Keratinocyte (primary cell): Measurements from ENCODE around the gene GPAM. TPM values are rescaled to one million over a fixed set of nuclear protein-coding genes. Genes with fewer than 3 reads are reported as not detected.

Source experiments
- DNase-seq: peaks from one replicate; pipeline ENCODE4 v3.0.0-alpha.2; 2011; ENCODE audit warnings: low read depth, missing footprints, low spot score
- FAIRE-seq: peaks from 2 replicates; lab custom pipeline; 2011; peaks lifted over from hg19 to GRCh38; lab: Jason Lieb, UNC
- H2AFZ ChIP-seq: 2 replicates; pipeline ENCODE4 v1.6.0; 2012; ENCODE audit warnings: low read length, control low read depth, inconsistent platforms; ENCODE audit not compliant: control insufficient read depth
- H3K27ac ChIP-seq: 2 replicates; pipeline ENCODE4 v1.5.1; 2011; ENCODE audit warnings: low read length; ENCODE audit not compliant: control insufficient read depth, insufficient read depth
- H3K27me3 ChIP-seq: 3 replicates; pipeline ENCODE4 v1.6.0; 2011; ENCODE audit warnings: low read length; ENCODE audit not compliant: control insufficient read depth, insufficient read depth; ENCODE audit errors: extremely low read depth
- H3K36me3 ChIP-seq, 2 experiments: 2 replicates in 1 of 2; 3 replicates in 1 of 2; pipeline ENCODE4 v1.5.1; 2011; ENCODE audit warnings: low read length in 2 of 2, mild to moderate bottlenecking in 1 of 2; ENCODE audit not compliant: control insufficient read depth in 2 of 2, insufficient read depth in 2 of 2; ENCODE audit errors: extremely low read depth in 1 of 2
- H3K4me1 ChIP-seq: 3 replicates; pipeline ENCODE4 v1.5.1; 2011; ENCODE audit warnings: low read length; ENCODE audit not compliant: control insufficient read depth, insufficient read depth; ENCODE audit errors: extremely low read depth
- H3K4me2 ChIP-seq: 3 replicates; pipeline ENCODE4 v1.6.0; 2011; ENCODE audit warnings: low read depth, low read length; ENCODE audit not compliant: control insufficient read depth, insufficient read depth; ENCODE audit errors: extremely low read depth
- H3K4me3 ChIP-seq, 3 experiments: fragments of 200-600 bp in 1 of 3; sonication (generic) in 1 of 3; 2 replicates in 2 of 3; 3 replicates in 1 of 3; pipeline ENCODE4 v1.5.1; 2011 to 2016; ENCODE audit warnings: low read length in 3 of 3, mild to moderate bottlenecking in 3 of 3, control low read depth in 2 of 3, inconsistent platforms in 1 of 3, low read depth in 1 of 3, mixed read lengths in 1 of 3, mixed run types in 1 of 3, moderate library complexity in 1 of 3; ENCODE audit not compliant: control insufficient read depth in 2 of 3, insufficient read depth in 2 of 3; ENCODE audit errors: extremely low read depth in 1 of 3
- H3K79me2 ChIP-seq: 2 replicates; pipeline ENCODE4 v1.6.0; 2012; ENCODE audit warnings: low read length; ENCODE audit not compliant: control insufficient read depth, insufficient read depth
- H3K9ac ChIP-seq: 3 replicates; pipeline ENCODE4 v1.6.0; 2011; ENCODE audit warnings: low read length; ENCODE audit not compliant: control insufficient read depth, insufficient read depth; ENCODE audit errors: extremely low read depth
- H3K9me1 ChIP-seq: 3 replicates; pipeline ENCODE4 v1.6.0; 2011; ENCODE audit warnings: low read length; ENCODE audit not compliant: control insufficient read depth, insufficient read depth; ENCODE audit errors: extremely low read depth
- H3K9me3 ChIP-seq: 2 replicates; pipeline ENCODE4 v1.5.1; 2012; ENCODE audit warnings: low read depth, low read length; ENCODE audit not compliant: control insufficient read depth
- H4K20me1 ChIP-seq: 3 replicates; pipeline ENCODE4 v1.6.0; 2011; ENCODE audit warnings: low read length; ENCODE audit not compliant: control insufficient read depth, insufficient read depth; ENCODE audit errors: extremely low read depth
- CTCF ChIP-seq, 3 experiments: IDR thresholded peaks in 1 of 3; conservative IDR thresholded peaks in 1 of 3; optimal IDR thresholded peaks in 1 of 3; 2 replicates in 2 of 3; 3 replicates in 1 of 3; pipeline versions ENCODE3 to v1.5.1; 2011; ENCODE audit warnings: low read length in 3 of 3, mild to moderate bottlenecking in 3 of 3, moderate library complexity in 2 of 3, control low read depth in 1 of 3, inconsistent platforms in 1 of 3; ENCODE audit not compliant: insufficient read depth in 2 of 3; ENCODE audit errors: extremely low read depth in 1 of 3
- EZH2 ChIP-seq: IDR thresholded peaks from one replicate; pipeline ENCODE4 v1.6.1; 2012; ENCODE audit warnings: inconsistent platforms, mild to moderate bottlenecking, low read length, moderate library complexity
- dilution Hi-C: fragments of 300-500 bp; cut with MboI; formaldehyde crosslinking; loops from one replicate; pipeline ENCODE4 v1.7.0; 2020; ENCODE audit warnings: low sequenced_read_pairs; ENCODE audit not compliant: extremely low pct_ligation_motif_present
- polyA plus RNA-seq, 5 experiments: library from polyadenylated mRNA; depleted of rRNA in 3 of 5; stranded (reverse) in 3 of 5; stranded (forward) in 1 of 5; unstranded in 1 of 5; fragments of >200 nt; gene quantifications; 1 replicate in 1 of 5; 2 replicates in 3 of 5; 3 replicates in 1 of 5; pipeline versions ENCODE4 v1.2.1 to v1.2.3, GENCODE V29; 2011 to 2012; ENCODE audit warnings: missing spikeins in 2 of 5, low read depth in 1 of 5, low replicate concordance in 1 of 5

The GPAM gene
- polyA plus RNA-seq, 1 donor (not counting 4 experiments of a cell fraction or from before 2014, with no cell fraction given), result 7.4 TPM

GRCh38 chr10:112223725-112224124 is 40.2 kb upstream of the GPAM start:
- Histone ChIP-seq H3K36me3 (no peaks in the 10 kb centered on the region), H3K4me1 (no peaks in the 10 kb centered on the region), H3K27me3 (no peaks in the 10 kb centered on the region), H3K27ac (no peak overlapping the region), H3K4me3 (no peak overlapping the region), H3K79me2 (no peaks in the 10 kb centered on the region), H3K9me1 (no peaks in the 10 kb centered on the region), H3K9me3 (no peaks in the 10 kb centered on the region), H3K4me2 (no peak overlapping the region), H4K20me1 (no peaks in the 10 kb centered on the region), H3K9ac (no peak overlapping the region), H2AFZ (no peak overlapping the region)
- dilution Hi-C loops, result no loop called here
- DNase-seq, result no peak
- TF ChIP-seq EZH2, result no peak
- TF ChIP-seq CTCF (optimal IDR thresholded peaks at IDR 0.05 in 1 of 3, IDR thresholded peaks at IDR 0.05 in 1 of 3, conservative IDR thresholded peaks at IDR 0.05 in 1 of 3; ENCODE audit: extremely low read depth in 1 of 3, insufficient read depth in 2 of 3, low read length in 3 of 3), result no peak
- FAIRE-seq, result no peak

DNA sequence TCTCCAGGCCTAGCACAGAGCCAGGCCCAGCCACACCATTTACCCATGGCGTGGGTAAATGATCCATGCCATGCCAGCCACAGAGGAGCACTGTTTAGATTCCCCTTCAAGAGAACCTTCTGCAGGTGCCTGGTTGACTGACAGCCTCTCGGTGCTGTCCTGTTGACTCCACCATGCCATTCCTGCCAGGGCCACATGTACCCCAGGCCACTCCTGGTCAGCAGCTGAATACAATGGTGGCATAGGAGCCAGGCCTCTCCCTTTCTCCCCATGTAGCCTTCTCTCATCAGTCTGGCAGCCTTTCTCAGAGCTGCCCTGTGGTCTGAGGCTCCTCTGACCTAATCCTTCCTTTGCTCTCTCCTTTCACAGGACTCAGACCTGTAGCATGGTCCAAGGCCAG is 39.2 kb upstream of the GPAM start:
- Histone ChIP-seq H3K9ac (no peak overlapping the region), H3K4me2 (no peak overlapping the region), H3K4me1 (no peaks in the 10 kb centered on the region), H3K9me3 (no peaks in the 10 kb centered on the region), H4K20me1 (no peaks in the 10 kb centered on the region), H3K79me2 (no peaks in the 10 kb centered on the region), H2AFZ (no peak overlapping the region), H3K27ac (no peak overlapping the region), H3K36me3 (no peaks in the 10 kb centered on the region), H3K9me1 (no peaks in the 10 kb centered on the region), H3K27me3 (no peaks in the 10 kb centered on the region), H3K4me3 (no peak overlapping the region)
- FAIRE-seq (no peak), DNase-seq (no peak)
- TF ChIP-seq EZH2 (no peak), CTCF (optimal IDR thresholded peaks at IDR 0.05 in 1 of 3, IDR thresholded peaks at IDR 0.05 in 1 of 3, conservative IDR thresholded peaks at IDR 0.05 in 1 of 3; ENCODE audit: extremely low read depth in 1 of 3, insufficient read depth in 2 of 3, low read length in 3 of 3) (no peak)
- dilution Hi-C loops, result no loop called here
